ACHN (cell line): Measurements from ENCODE around the gene PCBP3.
A peak's percentile ranks its signal among the peaks of the same experiment; 100 is the strongest.

Source experiments
- DNase-seq: peaks from one replicate; pipeline ENCODE4 v3.0.0-alpha.2; 2015
- in situ Hi-C: cut with HindIII; loops from 2 replicates; pipeline ENCODE4 v1.10.0; 2017; ENCODE audit warnings: low sequenced_read_pairs, low pct_ligation_motif_present, low pct_unique_long_range_greater_than_20kb

The PCBP3 gene

DNA sequence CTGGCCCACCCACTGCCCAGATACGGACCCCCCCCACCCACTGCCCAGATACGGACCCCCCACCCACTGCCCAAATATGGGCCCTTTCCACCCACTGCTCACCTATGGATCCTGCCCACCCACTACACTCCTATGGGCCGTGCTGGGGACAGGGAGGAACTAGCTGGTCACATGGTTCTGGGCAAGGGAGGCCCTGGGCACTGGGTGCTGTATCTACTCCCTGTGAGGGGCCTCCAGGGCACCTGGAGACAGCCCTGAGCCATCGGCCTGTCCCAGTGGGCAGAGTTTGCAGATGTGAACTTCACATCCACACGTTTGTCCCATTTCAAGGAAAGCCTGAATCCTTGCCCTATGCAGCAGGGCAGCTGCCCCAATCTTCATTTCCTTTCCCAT is 266.6 kb downstream of the PCBP3 start:
- in situ Hi-C loops = no loop called here
- no peak for DNase-seq

DNA sequence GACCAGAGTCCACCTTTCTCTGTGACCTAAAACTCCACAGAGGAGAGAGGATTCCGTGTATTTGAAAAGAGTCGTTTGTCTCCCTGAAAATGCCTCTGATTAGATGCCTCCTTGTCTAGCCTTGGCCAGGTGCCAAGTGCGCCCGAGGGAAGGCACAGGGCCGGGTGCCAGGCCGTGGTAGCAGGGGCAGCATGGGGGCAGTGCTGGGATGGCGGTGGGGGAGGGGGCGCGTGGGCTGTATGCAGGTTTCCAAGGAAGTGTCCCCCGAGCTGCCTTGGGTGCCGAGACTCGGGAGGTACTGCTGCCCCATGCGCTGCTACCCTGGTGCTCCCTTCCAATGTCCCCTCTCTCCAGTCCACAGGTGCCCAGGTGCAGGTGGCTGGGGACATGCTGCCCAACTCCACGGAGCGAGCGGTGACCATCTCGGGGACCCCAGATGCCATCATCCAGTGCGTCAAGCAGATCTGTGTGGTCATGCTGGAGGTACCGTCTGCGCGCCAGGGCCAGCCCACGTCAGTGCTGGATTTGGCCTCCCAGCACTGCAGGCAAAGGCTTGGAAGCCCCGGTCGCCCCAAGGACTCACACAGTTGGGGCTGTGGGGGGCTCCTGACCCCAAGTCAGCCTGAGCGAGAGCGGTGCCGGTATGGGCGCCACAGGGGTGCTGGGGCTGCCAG is 267.2 kb downstream of the PCBP3 start:
- in situ Hi-C loops = no loop called here
- DNase-seq = no peak

DNA sequence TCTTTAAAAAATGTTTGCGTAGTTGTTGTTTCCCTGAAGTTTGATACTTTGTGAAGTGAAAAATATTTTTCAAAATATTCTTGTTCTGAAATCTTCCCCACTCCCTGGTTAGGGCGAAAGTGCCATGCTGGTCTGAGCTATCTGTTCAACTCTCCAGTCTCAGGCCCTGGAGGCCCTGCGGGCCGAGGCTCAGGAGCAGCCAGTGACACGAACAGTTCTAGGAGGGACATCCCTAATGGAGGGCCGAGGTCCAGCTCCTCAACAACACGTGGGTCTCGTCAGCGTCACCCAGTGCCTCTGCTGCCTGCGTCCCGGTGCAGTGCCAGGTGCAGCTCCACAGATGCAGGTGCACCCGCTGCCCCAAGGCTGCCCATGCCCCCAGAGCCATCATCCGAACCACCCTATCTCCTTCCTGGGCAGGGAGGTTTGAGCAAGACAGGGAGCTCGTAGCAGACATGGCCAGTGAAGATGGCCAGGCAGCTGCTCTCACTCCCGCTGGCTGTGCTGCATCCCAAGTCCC is 268.3 kb downstream of the PCBP3 start:
- no peak for DNase-seq
- in situ Hi-C loops = no loop called here

DNA sequence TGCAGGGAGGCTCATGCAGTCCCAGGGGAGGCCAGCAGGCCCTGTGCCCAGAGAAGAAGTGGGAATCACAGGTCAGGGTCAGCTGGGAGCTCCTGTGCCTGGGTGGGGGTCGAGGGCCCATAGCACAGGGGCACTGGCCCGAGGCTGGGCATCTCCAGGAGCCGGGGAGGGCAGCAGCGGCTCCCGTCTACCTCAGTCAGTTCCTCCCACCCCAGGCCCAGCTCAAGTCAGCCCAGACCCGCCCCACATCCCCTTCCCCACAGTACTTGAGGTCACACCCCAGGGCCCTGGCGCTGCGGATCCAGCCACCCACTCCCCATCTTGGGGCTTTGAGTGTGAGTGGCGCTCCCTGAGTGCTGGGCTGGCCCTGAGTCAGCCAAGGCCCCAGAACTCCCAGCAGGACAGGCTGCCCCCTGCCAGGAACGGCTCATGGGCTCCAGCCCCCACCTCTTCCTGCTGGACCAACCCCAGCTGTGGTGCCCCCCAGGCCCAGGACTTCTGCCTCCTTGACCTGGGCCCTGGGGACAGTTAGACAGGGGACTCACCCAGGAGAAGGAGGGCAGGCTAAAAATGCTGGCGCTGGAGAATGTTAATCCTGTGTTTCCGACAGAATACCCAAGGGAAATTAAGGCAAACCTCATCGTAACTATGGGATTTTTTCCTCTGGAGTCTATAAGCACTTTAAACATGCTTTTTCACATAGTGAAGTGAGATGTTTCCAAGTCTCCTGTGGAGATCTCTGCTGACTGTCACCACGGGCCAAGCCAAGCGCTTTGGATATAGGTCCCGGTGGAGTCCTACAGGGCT is 269.3 kb downstream of the PCBP3 start:
- in situ Hi-C loops = no loop called here
- DNase-seq = no peak

DNA sequence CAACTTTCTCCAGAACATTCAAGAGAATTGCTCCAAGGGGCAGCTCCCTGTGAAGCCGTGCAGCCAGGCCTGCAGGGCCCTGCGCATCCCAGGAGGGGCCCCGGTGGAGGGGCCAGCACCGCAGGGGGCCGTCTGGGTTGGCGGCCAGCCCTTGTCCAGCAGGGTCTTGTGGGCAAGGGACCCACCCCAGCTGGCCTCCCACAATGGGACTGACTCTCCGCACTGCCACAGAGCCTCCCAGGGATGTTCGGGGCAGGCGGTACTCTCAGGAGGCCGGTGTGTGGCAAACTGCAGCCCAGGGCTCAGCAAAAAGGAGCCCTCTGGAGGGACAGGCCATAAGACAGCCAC is 269.9 kb downstream of the PCBP3 start:
- no peak for DNase-seq
- in situ Hi-C loops = no loop called here

DNA sequence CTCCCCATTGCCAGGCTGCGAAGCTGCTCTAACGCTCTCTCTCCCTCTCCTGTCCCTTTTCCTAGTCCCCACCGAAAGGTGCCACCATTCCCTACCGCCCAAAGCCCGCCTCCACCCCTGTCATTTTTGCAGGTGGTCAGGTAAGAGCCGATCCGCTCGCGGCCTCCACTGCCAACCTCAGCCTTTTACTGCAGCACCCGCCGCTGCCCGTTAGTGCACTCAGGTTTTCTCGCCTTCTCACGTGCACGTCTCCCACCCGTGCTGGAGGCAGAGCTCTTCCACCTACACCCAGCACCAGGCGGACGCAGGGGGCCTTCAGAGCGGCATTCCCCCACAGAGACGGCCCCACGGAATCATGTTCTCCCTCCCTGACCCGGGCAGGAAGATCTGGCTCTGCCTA is 270.4 kb downstream of the PCBP3 start:
- no peak for DNase-seq
- in situ Hi-C loops = no loop called here

DNA sequence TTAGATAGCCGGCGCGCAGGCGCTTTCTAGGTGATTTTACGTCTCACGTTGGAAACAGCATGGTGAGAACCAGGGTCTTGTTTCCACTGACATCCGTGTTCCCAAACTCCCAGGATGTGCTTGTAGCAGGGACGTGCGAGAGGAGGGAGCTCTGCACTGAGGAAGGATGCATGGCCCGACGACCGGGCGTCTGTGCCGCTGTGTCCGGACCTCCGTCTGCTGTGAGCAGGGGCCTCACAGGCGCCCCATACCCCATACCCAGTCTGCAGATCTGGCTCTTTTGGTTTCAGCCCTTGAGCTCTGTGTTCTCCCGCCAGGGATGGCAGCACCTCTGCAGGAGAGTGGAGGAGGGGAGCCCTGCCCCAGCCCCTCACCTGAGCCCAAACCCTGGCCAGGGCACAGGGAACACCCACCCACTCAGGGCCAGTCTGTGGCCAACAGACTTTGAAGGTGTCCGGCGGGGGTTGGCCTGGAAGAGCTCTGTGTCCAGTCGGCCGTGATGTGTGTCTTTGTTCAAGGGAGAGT is 270.9 kb downstream of the PCBP3 start:
- in situ Hi-C loops = no loop called here
- no peak for DNase-seq

DNA sequence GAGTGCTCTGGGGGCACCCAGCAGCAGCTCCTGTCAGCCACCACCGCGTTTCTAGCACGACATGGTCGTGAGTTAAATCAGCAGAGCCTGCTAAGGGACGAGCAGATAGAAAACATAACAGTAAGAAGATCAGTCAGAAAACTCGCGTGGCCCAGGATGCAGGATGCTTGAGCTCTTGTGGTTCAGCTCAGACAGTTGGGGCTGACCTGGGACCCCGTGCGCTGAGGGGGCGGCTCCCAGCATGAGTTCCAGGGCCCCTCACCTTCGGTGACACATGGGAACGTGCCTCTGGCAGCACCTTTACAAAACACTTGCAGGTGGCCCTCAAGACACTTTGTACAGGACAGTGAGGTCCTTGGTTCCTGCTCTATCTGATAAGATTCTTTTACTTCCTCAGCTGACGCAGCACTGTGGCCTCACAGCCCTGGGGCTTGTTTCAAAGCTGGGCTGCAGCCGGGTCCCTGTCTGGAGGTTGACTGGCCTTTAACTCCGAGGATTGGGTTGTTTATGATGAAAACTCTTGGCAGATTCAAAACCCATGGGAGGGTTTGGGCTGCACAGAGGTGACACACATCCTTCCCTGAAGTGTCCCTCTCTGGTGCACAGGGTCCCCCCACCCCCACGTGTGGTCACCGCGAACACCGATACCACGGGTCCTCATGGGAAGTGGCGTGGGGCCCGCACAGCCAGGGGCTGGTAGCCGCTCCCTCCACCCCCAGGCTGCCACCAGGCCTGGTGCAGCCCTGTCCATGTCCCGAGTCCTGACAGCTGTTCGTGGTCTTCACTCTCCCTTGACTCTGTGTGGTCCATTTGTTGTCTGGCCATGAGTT is 272.7 kb downstream of the PCBP3 start:
- no peak for DNase-seq
- in situ Hi-C loops = no loop called here

DNA sequence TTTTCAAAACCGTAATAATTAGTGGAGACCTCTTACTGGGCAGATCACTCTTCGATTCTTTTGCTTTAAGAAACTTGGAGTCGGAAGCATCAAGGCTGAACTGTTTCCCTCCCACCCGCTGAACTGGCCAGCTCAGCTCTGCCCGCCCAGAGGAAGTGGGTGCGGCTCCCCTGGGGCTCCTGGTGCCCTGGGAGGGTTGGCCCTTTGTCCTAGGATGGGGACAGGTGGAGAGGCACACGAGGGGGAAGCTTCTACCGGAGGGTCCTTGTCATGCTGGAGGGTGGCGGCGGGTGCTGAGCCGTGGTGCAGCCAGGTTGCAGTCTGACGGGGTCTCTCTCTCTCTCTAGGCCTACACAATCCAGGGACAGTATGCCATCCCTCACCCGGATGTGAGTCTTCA is 273.7 kb downstream of the PCBP3 start:
- in situ Hi-C loops = no loop called here
- DNase-seq = no peak

DNA sequence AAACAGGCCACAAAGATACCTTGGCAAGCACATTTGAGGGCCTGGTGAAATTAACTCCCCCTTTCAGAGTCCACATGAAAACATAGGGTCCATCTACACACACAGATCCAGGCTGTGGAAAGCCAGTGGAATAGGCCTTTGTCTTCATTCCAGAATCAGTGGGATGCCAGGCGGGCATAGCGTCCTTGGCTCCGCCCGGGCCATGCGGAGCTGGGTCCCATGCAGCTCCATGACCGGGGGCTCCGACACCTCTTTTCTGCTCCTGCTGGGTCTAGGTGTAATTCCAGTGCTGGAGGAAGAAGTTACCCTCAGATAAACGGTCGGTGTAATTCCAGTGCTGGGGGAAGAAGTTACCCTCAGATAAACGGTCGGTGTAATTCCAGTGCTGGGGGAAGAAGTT is 274.5 kb downstream of the PCBP3 start:
- DNase-seq = no peak
- in situ Hi-C loops = no loop called here

DNA sequence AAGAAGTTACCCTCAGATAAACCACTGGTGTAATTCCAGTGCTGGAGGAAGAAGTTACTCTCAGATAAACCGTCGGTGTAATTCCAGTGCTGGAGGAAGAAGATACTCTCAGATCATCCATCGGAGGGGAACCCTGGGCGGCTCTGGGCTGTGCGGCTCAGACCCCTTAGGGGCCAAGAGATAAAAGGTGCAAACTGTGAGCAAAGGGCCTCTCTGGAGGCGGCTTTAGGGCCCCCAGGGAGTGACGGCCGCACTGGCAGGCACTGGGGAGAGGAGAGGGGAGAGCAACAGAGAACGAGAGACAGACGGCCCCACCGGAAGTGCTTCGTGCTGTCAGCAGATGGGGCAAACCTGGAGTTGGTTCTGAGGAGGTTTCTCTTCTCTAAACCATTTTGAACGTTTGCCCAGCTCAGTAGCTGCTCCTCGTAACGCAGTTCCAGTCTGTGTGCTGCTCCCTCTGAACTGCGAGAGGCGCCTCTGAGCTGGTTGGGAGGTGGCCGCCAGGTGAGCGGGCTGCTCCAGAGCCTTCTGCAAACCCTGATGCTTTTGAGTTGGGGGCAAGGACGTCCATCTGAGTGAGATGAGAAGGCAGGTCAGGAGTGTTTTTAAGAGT is 275.4 kb downstream of the PCBP3 start:
- in situ Hi-C loops = no loop called here
- no peak for DNase-seq

DNA sequence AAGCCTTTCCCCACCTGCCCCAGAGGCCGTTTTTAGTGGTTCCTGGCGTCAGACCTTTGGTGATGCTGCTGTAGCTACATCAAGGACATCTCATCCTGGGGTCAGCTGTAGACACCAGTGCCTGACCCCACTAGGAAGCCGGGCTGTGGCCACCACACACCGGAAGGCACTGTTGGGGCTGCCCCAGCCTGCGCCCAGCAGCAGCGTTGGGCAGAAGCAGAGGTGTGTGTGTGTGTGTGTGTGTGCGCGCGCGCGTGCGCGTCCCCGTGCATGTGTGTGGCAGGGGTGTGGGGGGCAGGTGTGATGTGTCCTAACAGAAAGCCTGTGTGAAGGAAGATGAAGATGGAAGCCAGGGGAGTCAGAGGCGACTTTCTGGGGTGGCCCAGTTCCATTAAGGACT is 276.1 kb downstream of the PCBP3 start:
- DNase-seq = no peak
- in situ Hi-C loops = no loop called here

DNA sequence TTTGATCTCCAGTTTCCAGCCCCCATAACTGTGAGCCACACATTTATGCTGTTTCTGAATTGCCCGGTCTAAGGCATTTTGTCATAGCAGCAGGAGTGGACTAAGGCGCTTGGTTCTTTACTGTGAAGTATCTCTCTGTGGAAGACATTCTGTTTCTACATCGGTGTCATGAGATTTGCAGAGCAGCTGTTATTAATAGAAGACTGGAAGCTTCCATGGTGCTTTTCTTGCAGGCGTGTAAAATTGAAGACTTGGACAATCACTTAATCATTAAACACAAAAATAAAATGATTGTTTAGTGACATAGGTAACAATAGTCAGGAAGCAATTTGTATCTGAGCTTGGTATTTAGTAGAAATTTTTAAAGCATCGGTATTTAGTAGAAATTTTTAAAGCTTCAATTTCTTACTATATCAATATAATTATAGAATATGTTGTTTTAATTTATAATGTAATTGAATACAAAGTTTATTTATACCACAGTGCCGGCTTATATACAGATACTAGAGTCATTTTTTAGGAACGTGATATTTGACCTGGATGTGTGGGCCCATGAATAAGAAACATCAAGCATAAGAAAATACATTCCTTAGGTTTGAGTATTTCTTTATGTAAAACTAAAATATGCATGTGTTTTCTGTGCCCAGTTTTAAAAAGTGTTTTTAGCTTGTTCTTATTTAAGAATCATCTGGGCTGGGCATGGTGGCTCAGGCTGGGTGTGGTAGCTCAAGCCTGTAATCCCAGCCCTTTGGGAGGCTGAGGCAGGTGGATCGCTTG is 277.5 kb downstream of the PCBP3 start:
- DNase-seq = no peak
- in situ Hi-C loops = no loop called here

DNA sequence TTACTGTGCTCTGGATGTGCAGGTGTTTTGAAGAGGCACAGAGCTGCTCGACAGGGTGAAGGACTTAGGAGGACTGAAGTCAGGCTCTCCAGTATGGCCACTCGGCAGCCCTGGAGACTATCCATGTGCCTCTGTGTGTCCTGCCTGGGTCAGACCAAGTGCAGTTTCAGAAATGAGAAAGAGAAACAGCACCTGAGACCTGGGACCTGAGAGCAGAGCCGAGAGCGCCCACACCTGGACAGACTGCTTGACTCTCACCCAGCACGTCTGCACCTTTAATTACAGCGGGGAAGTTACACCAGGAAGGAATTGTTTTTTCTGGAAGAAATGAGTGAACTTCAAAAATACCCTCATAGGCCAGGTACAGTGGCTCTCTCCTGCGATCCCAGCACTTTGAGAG is 278.4 kb downstream of the PCBP3 start:
- in situ Hi-C loops = no loop called here
- DNase-seq = no peak

DNA sequence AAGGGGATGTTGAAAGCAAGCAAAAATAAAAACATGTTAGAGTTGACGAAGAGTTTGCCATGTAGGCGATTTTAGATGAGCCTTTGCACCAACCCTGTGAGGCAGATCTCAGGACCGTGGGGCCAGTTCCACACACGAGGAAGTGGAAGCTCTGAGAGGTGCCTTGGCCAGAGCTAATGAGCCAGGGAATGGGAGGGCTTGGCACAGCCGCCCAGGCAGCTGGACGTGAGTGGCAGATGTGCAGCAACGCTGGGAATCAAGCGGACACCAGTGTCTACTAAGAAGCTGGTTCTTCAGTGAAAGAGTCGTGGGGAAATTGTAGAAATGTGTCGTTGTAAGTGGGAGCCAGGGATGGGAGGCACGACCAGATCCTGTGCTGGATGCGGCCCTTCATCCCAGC is 279.1 kb downstream of the PCBP3 start:
- in situ Hi-C loops = no loop called here
- no peak for DNase-seq

DNA sequence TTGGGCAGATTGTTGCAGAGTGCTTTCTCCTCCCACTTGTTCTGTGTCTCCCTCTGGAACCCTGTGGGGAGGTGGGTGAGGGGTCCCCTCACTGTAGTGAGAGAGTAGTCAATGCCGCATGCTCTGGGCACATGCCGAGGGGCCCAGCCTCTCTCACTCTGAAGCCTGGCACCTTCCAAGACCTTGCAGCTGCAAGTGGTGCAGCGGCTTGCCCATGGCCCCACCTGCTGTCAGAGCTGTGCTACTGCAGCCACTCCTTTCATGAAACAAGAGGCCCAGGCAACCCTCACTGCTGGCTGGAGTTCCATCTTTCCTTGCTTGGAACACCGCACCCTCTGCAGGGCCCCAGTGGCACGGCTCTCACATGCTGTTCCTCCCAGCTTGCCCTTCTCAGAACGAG is 279.6 kb downstream of the PCBP3 start:
- in situ Hi-C loops = no loop called here
- DNase-seq = peak; percentile 22

DNA sequence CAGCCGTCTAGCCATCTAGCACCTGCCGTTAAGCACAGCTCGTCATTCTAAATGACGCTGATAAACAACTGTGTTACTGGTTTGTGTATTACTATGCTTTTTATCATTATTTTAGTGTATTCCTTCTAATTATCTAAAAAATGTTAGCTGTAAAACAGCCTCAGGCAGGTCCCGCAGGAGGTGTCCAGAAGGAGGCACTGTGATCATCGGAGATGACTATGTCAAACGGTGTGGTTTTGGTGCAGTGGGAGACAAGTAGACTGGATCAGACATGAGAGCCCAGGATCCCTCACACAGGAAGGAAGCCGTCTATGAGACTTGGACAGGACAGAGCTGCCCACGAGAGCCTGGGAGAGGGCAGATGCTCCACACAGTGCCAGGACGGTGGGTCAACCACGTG is 282.8 kb downstream of the PCBP3 start:
- in situ Hi-C loops = no loop called here
- no peak for DNase-seq

DNA sequence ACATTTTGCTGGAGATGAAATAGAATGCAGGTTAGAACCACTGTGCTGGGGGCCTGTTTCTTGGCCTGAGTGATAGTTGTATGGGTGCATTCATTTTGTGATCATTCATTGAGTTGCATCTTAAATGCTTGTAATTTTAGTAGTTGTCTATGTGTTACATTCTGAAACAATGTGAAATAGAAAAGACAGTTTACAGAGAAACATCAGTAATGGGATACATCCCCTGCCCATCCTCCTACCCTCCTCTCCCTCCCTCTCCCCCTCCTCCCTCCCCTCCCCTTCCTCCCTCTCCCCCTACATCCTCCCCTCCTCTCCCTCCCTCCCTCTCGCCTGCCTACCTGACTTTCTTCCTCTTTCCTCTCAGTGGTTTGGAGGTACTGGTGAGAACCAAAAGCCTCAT is 283.5 kb downstream of the PCBP3 start:
- in situ Hi-C loops = no loop called here
- no peak for DNase-seq
